GM12878 (cell line): ENCODE data around the gene ABR. TPM values are rescaled to one million over a fixed set of nuclear protein-coding genes. Genes with fewer than 3 reads are reported as not detected.

Source experiments
- ATAC-seq: fragments of 200-7000 bp; cut with Tn5 transposase; 3 replicates; pipeline ENCODE4 v1.9.1; 2020; ENCODE audit warnings: mild to moderate bottlenecking, moderate library complexity
- BruUV-seq: library from RNA; stranded (reverse); fragments of 400-500 nt; replicated peaks from 2 replicates; lab custom pipeline; 2021; lab: Mats Ljungman, UMichigan
- CTCF ChIA-PET: fragments of 300-600 bp; sonication (Branson Sonifier 250); formaldehyde crosslinking; extraction: SDS; loops from one replicate; lab custom pipeline; 2021; ENCODE audit warnings: inconsistent platforms; lab: Yijun Ruan, JAX
- POLR2A ChIA-PET: fragments of 350-600 bp; formaldehyde crosslinking; extraction: SDS; loops from one replicate; lab custom pipeline; 2021; ENCODE audit warnings: inconsistent platforms; lab: Charles Lee
- RAD21 ChIA-PET: fragments of 300-600 bp; sonication (Branson Sonifier 250); formaldehyde crosslinking; loops from one replicate; lab custom pipeline; 2023; ENCODE audit warnings: antibody characterized with exemption; ENCODE audit not compliant: unreplicated experiment; lab: Charles Lee
- SMC1A ChIA-PET: fragments of 300-600 bp; sonication (Branson Sonifier 250); formaldehyde crosslinking; loops from one replicate; lab custom pipeline; 2023; ENCODE audit not compliant: unreplicated experiment, uncharacterized antibody; lab: Charles Lee
- DNase-seq: peaks from one replicate; pipeline ENCODE4 v3.0.0-alpha.2; 2011; ENCODE audit warnings: low read depth, low spot score
- FAIRE-seq: peaks from 3 replicates; lab custom pipeline; 2011; peaks lifted over from hg19 to GRCh38; lab: Jason Lieb, UNC
- H2AFZ ChIP-seq: 2 replicates; pipeline ENCODE4 v1.6.0; 2011; ENCODE audit warnings: low read depth, low read length, control low read depth; ENCODE audit not compliant: control insufficient read depth
- H3K27ac ChIP-seq: 2 replicates; pipeline ENCODE4 v1.5.1; 2011; ENCODE audit warnings: control low read depth; ENCODE audit not compliant: control insufficient read depth, insufficient read depth
- H3K27me3 ChIP-seq, 2 experiments: replicated peaks in 1 of 2; 2 replicates each; pipeline versions ENCODE4 v1.6.0 to v1.6.1; 2011; ENCODE audit warnings: low read length in 1 of 2; ENCODE audit not compliant: control insufficient read depth in 2 of 2, insufficient read depth in 2 of 2
- H3K36me3 ChIP-seq, 2 experiments: 2 replicates each; pipeline ENCODE4 v1.5.1; 2011; ENCODE audit warnings: low read length in 1 of 2; ENCODE audit not compliant: control insufficient read depth in 2 of 2, insufficient read depth in 2 of 2
- H3K4me1 ChIP-seq: 2 replicates; pipeline ENCODE4 v1.6.1; 2011; ENCODE audit warnings: mild to moderate bottlenecking, low read length, moderate library complexity, mixed read lengths; ENCODE audit not compliant: control insufficient read depth, insufficient read depth
- H3K4me2 ChIP-seq: 2 replicates; pipeline ENCODE4 v1.6.0; 2011; ENCODE audit warnings: control low read depth; ENCODE audit not compliant: control insufficient read depth, insufficient read depth
- H3K4me3 ChIP-seq: fragments of 200-600 bp; sonication (generic); 2 replicates; pipeline ENCODE4 v1.5.1; 2016
- H3K79me2 ChIP-seq: 2 replicates; pipeline ENCODE4 v1.6.0; 2011; ENCODE audit warnings: low read length; ENCODE audit not compliant: control insufficient read depth, insufficient read depth
- H3K9ac ChIP-seq: 2 replicates; pipeline ENCODE4 v1.8.0; 2011; ENCODE audit warnings: low read length, control low read depth, mixed read lengths; ENCODE audit not compliant: control insufficient read depth, insufficient read depth
- H3K9me3 ChIP-seq: replicated peaks from 3 replicates; pipeline ENCODE4 v1.5.1; 2011; ENCODE audit warnings: mild to moderate bottlenecking, low read length; ENCODE audit not compliant: control insufficient read depth, insufficient read depth
- H4K20me1 ChIP-seq: 2 replicates; pipeline ENCODE4 v1.6.0; 2011; ENCODE audit not compliant: control insufficient read depth, insufficient read depth
- MLLT1 ChIP-seq: fragments of 450-650 bp; IDR thresholded peaks from 2 replicates; pipeline ENCODE4 v1.6.1; 2016; ENCODE audit warnings: mild to moderate bottlenecking
- RAD51 ChIP-seq: fragments of 450-650 bp; IDR thresholded peaks from 2 replicates; pipeline ENCODE4 v1.6.1; 2016; ENCODE audit warnings: moderate library complexity, mild to moderate bottlenecking, inconsistent platforms
- SUZ12 ChIP-seq: fragments of 200-600 bp; sonication (generic); IDR thresholded peaks from one replicate; pipeline ENCODE4 v1.6.1; 2018; ENCODE audit warnings: antibody characterized with exemption, mild to moderate bottlenecking; ENCODE audit not compliant: unreplicated experiment
- WGBS: methylation state at CpG from one replicate; pipeline ENCODE4 v1.1.6; 2016; ENCODE audit warnings: low lambda C conversion rate; ENCODE audit not compliant: insufficient replicate concordance, insufficient coverage; ENCODE audit errors: missing lambda C conversion rate; 5-methylcytosine and 5-hydroxymethylcytosine counted together
- in situ Hi-C: fragments of 300-500 bp; cut with MboI; formaldehyde crosslinking; loops from 9 replicates; pipeline ENCODE4 v1.14.3; 2018; ENCODE audit warnings: mixed read lengths
- intact Hi-C: fragments of 100-400 bp; cut with micrococcal nuclease; formaldehyde crosslinking; loops from one replicate; pipeline ENCODE4 v1.14.2; 2022; ENCODE audit not compliant: unreplicated experiment
- polyA plus RNA-seq, 11 experiments: library from polyadenylated mRNA; depleted of rRNA in 4 of 11; unstranded in 6 of 11; stranded (reverse) in 5 of 11; fragments of >200 nt; fragmentation: Nextera tagmentation in 4 of 11; fragmentation: Illumina TruSeq in 1 of 11; extraction: Ambion mirVana in 4 of 11; extraction: Trizol in 1 of 11; gene quantifications; 1 replicate in 1 of 11; 2 replicates in 10 of 11; pipeline versions ENCODE4 v1.2.1 to v1.2.3, GENCODE V29; 2011 to 2016; ENCODE audit warnings: inconsistent platforms in 2 of 11, missing spikeins in 2 of 11, low read depth in 1 of 11
- total RNA-seq, 4 experiments: library from RNA; depleted of rRNA in 3 of 4; stranded (reverse); fragments of >200 nt in 3 of 4; fragmentation: Illumina TruSeq in 1 of 4; extraction: Trizol in 1 of 4; gene quantifications; 2 replicates each; pipeline versions ENCODE4 v1.2.1 to v1.2.3, GENCODE V29; 2013 to 2021

The ABR gene
- total and polyA plus RNA-seq, 10 of the 15 experiments (the other 5 are each of a cell fraction or from before 2014, with no cell fraction given), result 1.4 to 112 (median 30.0) TPM

- ATAC-seq, result peak; percentile 26
- BruUV-seq, result TSS peak; percentile 10
- POLR2A ChIA-PET, result interaction anchor here (0.9 to 1.4 kb wide), 3 partner anchors 9 to 22 kb away, joined by 3 to 7 read pairs (median 5); no protein-coding TSS in a partner anchor
Measured at GRCh38 chr17:1220346-1220745, 40.6 kb upstream of the ABR start.

More at GRCh38 chr17:1220346-1220745, 40.6 kb upstream of the ABR start:
- H3K36me3 ChIP-seq, result peaks cover 0 to 8% of the 10 kb centered on the region in 2 experiments; a peak in 1 of 4 replicates
- H3K27ac ChIP-seq, result no peak overlapping the region
- FAIRE-seq, result no peak
- H3K4me1 ChIP-seq, result peaks cover 15% of the 10 kb centered on the region
- intact Hi-C loops, result no loop called here
- in situ Hi-C loops, result no loop called here
- H3K27me3 ChIP-seq, result no peaks in the 10 kb centered on the region
- H3K9me3 ChIP-seq, result no peaks in the 10 kb centered on the region; the same call in 2 of the 3 replicates
- H3K4me3 ChIP-seq, result no peak overlapping the region
- SMC1A ChIA-PET, result interaction anchor here (1.0 to 5.4 kb wide), 5 partner anchors 8 to 39 kb away, joined by 3 to 35 read pairs (median 4); no protein-coding TSS in a partner anchor
- H3K9ac ChIP-seq, result no peak overlapping the region
- no peak overlapping the region for H2AFZ ChIP-seq
- H4K20me1 ChIP-seq, result no peaks in the 10 kb centered on the region
- no peak overlapping the region for H3K4me2 ChIP-seq
- CTCF ChIA-PET, result interaction anchor here (0.5 to 2.0 kb wide), 7 partner anchors 10 to 441 kb away, joined by 3 to 7 read pairs (median 4); no protein-coding TSS in a partner anchor
- TF ChIP-seq SUZ12 (no peak), RAD51 (peak; percentile 66), MLLT1 (0 out of 2 replicates have a peak, but pooled peaks have one; percentile 6)
- 72% methylated on average over 14 of the region's 14 CpGs for WGBS
- RAD21 ChIA-PET, result interaction anchor here (1.3 to 6.3 kb wide), 3 partner anchors 8 to 97 kb away, joined by 5 to 37 read pairs (median 19); no protein-coding TSS in a partner anchor
- H3K79me2 ChIP-seq, result peaks cover 70% of the 10 kb centered on the region
- DNase-seq, result no peak
